NCI-H510A (cell line): ENCODE results near the gene CXADR.

ENCODE experiments used
- DNase-seq: peaks from one replicate; lab custom pipeline; 2025; lab: John Stamatoyannopoulos, UW

The CXADR gene

DNA sequence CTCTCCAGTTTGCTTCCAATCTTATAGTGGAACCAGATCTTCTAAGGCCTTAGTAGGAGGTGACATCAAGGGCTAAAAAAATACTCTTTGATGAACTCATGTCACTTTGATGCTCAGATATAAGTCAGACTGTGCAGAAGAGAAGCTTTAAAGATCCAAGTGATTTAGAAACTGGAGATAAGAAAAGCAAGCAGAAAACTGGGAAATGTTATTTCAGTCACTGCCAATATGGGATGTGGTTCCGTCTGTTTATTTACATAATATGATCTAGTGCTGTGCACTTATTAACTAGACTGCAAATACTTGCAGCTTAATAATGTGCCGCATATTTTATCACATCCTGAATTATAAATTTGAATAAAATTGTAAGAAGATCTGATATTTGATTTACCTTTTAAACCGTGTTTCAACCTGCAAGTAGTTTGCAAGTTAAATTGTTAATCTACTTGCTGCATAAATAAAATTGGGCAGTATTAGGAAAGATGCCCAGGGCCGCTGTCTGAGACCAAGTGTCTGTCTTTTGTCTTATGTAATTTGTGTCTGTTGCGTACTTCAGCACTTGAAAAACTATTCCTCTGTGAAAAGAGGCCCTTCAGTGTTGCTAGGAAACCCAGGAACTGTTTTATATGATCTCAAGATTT, 29.6 kb downstream of the CXADR start:
- DNase-seq = no peak

DNA sequence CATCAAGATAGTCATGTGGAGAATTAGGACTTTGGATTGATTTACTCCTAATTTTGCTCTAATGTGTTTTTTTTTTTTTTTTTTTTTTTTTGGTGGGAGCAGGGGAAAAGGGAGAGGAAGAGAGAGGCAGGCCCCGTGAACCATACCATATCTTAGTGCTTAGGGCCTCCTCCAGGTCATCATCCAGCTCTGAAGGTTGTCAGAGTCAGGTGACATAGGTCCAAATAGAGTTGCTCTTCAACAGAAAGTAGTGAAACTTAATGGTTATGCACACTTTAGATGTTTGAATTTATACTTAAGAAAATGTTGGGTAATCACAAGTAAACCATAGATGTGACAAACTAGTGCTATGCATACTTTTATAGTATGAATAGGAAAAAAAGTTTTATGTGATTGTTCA, 32.2 kb downstream of the CXADR start:
- no peak for DNase-seq

DNA sequence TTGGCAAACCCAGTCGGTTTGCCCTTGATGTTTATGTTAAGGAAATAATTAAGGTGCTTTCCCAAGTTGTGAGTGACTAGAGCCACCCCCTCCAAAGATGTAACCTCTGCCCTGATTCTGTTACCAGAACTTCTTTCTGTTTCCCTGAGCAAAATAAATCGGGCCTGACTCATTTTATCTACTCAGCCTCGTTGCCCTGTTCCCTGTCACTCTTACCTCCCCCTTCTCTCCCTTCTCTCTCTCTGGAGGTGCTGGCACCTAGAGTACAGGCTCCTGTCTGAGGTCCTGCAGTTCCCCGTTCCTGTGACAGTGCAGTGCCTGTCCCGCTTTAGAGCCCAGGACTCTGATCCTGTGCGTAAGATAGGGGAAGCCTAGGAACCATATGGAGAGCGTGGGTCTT, 35.4 kb downstream of the CXADR start:
- no peak for DNase-seq

DNA sequence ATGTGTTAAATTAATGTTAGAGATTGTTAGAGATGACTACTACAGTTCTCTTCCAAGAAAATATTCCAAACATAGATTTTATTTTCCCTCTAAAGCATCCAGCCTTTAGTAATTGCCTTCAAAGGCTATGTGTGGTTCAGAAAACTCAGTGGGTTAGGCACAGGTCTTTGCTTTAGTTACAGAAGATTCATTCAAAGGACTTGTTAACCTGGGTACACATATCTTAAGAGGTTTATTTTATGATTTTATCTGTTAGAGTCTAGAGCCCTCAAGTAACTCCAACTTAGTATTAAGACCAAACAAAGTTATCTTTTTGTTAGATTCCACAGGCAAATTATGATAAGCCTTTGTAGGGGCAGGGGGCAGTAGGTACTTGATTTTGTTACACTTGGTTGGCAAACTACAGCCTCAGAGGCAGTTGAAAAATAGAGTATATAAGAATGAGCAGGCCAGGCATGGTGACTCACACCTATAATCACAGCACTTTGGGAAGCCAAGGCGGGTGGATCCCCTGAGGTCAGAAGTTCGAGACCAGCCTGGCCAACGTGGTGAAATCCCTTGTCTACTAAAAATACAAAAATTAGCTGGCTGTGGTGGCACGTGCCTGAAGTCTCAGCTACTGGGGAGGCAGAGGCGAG, 37.9 kb downstream of the CXADR start:
- DNase-seq = no peak

DNA sequence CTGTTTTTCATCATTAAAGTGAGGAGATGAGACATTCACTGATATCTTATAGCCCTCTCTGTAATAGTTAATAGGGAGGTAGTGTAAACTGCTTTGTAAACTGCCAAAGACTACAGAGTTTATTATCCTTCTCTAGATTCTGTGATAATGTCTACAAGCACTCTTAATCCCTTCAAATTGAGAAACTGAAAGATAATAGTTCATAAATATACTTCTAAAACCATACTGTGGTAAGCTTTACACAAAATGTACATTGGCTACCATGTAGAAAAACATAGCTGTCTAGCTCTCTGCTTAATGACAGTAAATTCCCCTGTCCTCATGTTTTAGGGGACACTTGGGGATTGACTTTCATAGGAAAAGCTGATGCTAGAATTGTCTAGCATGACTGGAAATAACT, 39.6 kb downstream of the CXADR start:
- DNase-seq = no peak

DNA sequence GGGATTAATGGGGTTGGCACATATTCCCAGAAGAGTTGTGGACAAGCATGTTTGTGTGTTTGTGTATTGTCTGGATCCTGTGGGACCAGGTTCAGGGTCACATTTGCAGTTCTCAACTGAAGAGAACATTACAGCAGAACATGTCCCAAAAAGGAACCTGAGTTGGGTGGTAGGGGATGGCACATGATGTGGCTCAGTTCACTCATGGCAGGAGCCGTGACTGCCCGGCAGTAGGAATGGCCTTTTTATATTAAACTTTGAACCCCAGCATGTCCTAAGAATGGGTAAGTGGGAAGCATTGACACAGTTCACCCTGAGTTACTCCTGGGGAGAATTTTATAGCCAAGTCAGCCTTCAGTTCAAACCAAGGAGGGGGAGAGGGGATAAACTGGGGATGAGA, 41.3 kb downstream of the CXADR start:
- DNase-seq = no peak

DNA sequence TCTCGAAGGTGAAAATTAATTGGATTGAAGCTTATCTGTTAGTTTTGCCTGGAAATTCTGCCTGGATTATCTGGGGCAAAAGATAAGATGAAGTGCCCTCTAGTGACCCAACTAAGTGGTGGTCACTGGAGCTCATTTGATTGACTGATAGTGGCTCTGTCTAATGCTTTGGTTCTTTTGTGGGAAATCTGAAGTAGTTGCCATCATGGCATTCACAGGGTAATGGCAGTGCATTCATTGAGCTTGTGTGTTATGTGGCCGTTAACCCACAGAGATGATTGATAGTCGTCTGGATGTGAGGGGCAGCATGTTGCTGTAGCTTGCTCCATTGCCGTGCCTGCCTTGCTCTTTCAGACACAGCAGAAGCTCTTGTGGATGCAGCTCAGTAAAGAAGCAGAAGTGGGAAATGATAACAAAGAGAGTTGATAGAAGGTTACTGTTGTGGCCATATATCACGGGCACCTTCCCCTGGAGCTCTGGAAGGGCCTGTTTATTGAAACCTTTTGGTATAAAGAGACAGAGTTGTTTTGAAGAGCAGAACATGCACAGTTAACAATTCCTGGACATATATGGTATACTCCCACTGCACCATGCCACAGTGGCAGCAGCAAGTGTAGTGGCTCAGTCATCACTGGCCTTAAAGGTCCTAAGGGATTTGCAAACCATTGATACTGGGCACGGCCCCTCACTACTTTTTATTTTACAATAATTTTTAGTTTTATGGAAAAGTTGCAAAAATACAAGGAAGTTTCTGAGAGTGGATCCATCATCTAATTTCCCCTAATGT, 42.0 kb downstream of the CXADR start:
- DNase-seq = no peak

DNA sequence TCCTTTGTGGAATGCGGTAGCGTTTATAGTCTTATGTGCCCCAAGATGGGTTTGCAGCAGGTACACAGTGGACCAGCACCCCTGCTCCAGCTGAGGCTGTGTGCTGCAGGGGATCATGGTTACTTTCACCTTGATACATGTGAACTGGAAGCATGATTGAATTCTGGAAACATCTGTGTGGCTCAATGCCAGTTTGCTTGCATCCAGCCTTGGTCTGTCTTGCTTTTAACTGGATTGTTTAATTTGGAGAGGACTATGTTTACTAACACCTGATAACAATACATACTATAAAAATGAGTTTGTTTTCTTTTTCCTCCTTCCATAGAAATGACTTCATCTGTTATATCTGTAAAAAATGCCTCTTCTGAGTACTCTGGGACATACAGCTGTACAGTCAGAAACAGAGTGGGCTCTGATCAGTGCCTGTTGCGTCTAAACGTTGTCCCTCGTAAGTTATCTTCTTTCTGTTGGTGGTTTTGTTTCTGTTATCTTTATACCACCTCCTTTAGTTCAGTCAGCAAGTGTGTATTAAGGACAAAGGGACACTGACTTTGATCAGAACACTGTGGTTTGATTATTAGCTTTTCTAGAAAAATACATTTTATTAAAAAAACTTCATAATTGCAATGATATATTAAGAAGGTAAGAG, 47.7 kb downstream of the CXADR start:
- no peak for DNase-seq

DNA sequence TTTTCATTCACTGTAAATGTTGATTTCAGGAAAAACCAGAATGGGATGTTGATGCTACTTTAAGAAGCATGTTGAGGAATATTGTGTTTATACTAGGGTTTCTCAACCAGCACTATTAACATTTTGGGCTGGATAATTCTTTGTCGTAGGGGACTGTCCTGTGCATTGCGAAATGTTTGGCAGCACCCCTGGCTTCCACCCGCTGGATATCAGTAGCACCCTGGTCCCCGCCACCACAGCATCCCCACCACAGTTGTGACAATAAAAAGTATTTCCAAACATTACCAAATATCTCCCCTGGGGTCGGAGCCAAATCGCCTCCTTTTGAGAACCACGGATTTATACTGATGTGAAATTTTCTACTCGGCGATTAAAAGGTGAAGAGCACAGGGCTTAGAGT, 57.9 kb downstream of the CXADR start:
- DNase-seq = no peak

DNA sequence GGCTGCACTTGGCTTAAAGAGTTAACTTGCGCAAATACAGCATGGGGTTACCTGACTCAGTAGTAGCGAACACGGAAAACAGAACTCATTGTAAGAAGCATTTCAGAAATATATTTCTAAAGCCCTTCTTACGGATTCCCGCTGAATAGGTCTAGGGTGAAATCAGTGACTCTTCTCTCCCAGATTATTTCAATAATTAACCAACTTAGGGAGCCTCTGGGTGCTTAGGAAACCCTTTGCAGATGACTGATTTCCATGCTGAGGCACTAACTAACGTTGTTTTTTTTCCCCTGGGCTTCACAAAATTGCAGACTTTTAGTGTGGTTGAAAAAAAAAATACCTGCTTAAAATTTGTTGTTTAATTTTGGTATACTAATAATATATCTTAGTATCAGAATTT, 59.6 kb downstream of the CXADR start:
- DNase-seq = no peak

DNA sequence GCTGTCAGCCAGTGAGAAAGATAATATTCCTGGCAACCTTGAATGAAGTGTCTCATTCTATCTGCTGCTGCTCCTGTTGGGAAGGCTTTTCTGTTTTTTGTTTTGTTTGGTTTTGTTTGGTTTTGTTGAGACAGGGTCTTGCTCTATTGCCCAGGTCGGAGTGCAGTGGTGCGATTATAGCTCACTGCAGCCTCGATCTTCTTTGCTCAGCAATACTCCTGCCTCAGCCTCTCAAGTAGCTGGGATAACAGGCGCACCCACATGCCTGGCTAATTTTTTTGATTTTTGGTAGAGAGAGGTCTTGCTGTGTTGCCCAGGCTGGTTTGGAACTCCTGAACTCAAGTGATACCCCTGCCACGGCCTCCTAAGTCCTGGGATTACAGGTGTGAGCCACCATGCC, 62.2 kb downstream of the CXADR start:
- DNase-seq = no peak

DNA sequence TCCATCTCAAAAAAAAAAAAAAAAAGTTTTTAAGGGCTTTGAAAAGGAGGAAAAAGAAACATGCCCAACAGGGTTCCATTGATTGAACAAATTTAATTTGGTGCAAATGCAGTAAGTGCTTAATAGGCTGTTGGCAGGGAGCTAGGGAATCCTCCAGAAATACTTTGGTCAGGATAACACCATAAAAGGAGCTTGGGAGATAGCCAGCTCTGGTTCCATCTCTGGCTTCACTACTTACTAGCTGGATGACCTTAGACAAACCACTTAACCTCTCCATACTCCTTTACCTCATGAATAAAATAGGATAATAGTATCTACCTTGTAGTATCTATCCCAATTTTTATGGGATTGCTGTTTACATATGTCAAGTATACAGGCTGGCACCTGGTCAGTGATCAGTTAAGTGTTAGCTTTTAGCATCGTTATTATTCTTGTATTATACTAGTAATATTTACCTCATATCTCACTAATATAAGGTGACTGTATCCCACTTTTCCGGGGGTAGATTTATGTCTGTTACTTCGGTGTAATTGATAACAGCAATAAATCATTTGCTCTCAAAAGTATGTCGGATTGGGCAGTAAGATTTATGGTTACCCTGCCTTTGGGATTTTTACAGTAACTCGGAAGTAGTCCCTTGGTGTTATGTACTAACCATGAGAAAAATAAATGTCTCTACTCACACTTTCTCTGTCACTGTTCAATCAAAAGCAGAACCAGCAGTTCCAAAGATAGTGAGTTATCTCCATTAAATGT, 63.4 kb downstream of the CXADR start:
- no peak for DNase-seq

DNA sequence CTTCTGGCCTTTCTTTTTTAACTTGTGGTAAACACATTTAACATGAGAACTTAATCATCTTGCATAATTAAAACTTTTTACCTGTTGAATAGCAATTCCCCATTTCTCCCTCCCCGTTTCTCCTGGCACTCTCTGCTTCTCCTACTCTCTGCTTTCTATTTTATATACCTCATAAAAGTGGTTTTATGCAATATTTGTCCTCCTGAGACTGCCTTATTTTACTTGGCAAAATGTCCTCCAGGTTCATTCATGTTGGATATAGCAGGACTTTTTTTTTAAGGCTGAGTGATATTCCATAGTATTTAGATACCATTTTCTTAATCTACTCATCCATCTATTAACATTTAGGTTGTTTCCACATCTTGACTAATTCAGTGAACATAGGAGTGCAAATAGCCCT, 64.9 kb downstream of the CXADR start:
- DNase-seq = no peak

DNA sequence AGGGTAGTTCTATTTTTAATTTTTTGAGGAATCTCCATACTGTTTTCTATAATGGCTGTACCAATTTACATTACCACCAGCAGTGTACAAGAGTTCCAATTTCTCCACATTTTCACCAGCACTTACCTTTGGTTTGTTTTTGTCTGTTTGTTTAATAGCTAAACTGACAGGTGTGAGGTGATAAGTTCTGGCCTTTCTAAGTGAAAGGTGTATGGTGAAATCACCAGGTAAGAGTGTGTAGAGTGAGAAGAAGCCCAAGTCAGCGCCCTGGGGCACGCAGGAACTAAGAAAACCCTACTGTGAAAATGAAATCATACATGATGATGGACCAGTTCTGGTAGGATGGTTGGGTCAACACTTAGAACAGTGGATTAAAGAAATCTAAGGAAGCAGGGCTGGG, 65.3 kb downstream of the CXADR start:
- DNase-seq = no peak

DNA sequence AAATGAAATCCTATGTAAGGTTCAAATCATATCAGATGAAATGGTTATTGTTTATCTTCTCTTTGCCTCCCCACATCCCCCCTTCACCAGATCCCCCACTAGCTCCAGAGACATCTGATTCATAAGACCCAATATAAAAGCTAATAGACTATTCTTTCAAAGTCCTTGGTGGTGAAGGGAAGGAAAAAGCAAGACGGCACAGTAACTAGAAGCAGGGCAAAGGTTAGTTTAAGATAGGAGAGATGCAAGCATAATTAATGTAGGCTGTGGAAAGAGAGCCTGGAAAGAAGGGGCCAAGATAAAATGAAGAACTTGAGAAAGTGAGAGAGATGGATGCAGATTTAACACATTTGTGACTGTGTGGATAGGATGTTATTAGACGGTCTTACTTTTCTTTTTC, 66.0 kb downstream of the CXADR start:
- no peak for DNase-seq

DNA sequence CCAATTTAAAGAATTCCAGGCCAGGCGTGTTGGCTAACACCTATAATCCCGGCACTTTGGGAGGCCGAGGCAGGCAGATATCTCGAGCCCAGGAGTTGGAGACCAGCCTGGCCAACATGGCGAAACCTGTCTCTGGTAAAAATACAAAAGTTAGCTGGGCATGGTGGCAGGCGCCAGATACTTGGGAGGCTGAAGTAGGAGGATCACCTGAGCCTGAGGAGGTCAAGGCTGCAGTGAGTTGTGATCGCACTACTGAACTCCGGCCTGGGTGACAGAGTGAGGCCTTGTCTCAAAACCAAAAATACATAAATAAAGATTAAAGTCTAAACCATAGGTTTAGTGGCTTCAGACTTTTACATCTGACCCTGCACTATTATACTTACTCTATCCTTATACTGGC, 67.5 kb downstream of the CXADR start:
- no peak for DNase-seq

DNA sequence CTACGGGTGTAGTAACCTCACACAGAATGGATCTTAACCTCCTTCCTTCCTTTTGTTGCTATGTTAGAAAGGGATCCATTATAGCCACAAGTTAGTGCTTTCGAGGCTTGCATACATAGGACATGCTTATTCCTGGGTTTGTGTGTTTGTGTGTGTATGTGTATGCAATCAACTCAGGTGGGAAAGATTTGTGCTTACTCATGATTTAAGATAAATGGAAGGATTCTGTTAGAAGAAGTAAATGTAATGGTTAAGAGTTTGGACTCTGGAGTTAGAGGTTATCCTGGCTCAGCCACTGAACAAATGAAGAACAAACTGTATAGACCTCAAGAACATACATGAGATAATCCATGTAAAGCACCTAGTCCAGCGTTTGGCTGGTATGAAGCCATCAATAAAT, 71.1 kb downstream of the CXADR start:
- no peak for DNase-seq

DNA sequence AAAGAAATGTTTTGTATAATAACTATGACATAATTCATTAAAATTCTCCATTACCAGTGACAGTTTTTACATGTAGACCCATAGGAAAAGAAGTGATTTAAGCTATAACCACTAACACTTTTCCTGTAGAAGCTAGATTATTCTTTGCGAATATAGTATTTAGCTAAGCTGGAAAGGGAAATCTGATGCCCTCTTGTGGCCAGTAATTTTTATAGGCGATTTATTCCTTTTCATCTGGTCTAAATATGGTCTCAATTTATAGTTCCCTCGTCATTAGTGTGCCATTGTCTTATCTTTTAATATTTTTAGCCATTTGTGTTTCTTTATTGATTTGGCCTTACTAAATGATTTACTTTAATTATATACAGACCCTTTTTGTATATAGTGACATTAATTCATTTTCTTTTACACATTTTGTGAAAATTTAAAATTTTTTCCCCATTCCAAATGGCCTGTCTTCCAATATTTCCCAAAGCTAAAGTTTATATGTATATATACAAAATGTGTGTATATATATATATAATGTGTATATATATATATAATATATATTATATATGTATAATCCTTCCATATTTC, 73.1 kb downstream of the CXADR start:
- DNase-seq = no peak

DNA sequence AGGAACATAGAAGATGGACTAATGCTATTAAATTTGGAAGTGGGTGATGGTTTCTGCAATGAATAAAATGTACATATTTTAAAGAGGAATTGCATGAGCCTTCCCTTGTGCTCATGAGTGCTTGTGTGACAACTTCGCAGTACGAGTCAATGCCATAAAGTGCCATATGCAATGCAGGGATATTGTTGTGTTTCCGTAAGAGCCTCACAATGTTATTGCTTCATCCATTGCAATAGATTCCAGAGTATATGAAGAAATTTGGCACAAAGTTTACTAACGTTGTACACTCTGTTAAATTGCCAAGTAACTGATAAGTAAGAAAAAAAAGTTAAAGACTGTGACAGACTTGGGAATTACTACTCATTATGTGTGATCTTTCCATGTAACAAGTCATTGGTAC, 77.6 kb downstream of the CXADR start:
- no peak for DNase-seq

DNA sequence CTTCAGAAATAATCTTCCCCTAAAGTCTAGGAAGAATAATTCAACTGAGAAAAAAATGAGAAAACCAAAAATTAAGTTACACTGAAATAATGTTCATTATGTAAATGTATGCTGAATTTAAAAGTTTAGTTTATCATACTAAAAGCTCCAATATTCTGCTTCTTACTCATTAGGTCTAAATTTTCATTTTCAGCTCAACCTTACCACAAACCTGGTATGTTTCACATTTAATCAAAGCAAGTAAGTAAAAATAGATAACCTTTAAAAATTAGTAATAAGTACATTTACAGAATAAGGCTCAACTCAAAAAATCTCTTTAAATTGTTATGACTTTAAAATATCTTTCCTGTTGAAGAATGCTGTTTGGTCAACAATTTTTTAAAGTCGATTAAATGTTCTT, 84.8 kb downstream of the CXADR start:
- DNase-seq = no peak

DNA sequence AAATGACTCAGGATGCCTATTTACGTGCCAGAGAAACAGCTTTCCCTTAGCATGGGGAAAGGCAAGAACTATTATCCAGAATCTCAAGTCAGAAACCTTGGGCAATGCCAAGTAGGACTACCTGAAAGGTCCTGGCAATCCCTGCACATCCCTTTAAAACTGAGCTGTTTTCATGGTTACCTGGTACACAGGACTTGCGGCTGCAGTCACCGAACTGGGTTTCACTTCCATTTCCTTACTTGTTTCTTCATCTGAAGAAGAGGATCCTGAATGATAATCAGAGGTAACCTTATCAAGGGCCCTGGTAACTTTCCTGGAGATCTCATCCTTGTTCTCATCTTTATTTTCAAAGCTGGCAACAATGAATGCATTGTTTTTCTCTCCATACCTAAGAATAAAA, 85.6 kb downstream of the CXADR start:
- no peak for DNase-seq

DNA sequence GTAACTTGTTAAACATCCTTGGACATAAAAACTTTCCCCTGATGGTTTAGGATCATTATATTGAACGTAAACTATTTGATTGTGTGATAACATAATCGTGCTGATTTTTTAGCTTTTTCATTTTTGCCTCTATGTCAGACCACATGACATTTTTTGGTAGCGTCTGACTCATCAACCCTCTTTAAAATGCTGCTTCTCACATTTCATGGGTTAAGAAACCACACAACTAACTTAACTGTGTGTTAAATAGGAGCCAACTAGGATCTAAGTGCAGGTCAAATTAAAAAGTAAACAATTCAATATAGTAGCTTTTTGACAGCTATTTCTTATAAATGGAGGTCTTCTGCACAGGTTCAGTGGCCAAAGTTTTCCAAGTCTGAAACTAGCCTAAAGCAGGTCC, 90.0 kb downstream of the CXADR start:
- DNase-seq = no peak
